A673 (cell line): ENCODE data around the gene CBFA2T3. TPM values are rescaled to one million over a fixed set of nuclear protein-coding genes. Genes with fewer than 3 reads are reported as not detected.

ENCODE experiments used
- BruUV-seq: library from RNA; stranded (reverse); fragments of 400-500 nt; replicated peaks from 2 replicates; lab custom pipeline; 2021; lab: Mats Ljungman, UMichigan
- CTCF ChIA-PET: fragments of 300-600 bp; sonication (Branson Sonifier 250); formaldehyde crosslinking; loops from one replicate; lab custom pipeline; 2022; ENCODE audit warnings: antibody characterized with exemption; lab: Charles Lee
- POLR2A ChIA-PET: fragments of 300-600 bp; sonication (Branson Sonifier 250); formaldehyde crosslinking; loops from one replicate; lab custom pipeline; 2022; ENCODE audit warnings: antibody characterized with exemption; ENCODE audit not compliant: low non-redundant PET; lab: Charles Lee
- DNase-seq: peaks from one replicate; pipeline ENCODE4 v3.0.0-alpha.2; 2015; ENCODE audit warnings: low spot score
- H3K27ac ChIP-seq: fragments of 200-600 bp; sonication (generic); 2 replicates; pipeline ENCODE4 v1.5.1; 2016; ENCODE audit warnings: mixed run types, low read depth, mild to moderate bottlenecking, mixed read lengths, antibody characterized with exemption, low read length; ENCODE audit not compliant: poor library complexity, severe bottlenecking
- H3K27me3 ChIP-seq: fragments of 200-600 bp; sonication (generic); replicated peaks from 2 replicates; pipeline ENCODE4 v1.6.1; 2017; ENCODE audit warnings: mixed run types, low read depth, mild to moderate bottlenecking, mixed read lengths, antibody characterized with exemption, low read length; ENCODE audit not compliant: insufficient read depth, poor library complexity
- H3K36me3 ChIP-seq: fragments of 200-600 bp; sonication (generic); 2 replicates; pipeline ENCODE4 v1.6.1; 2016; ENCODE audit warnings: mixed run types, mild to moderate bottlenecking, mixed read lengths, antibody characterized with exemption, low read length; ENCODE audit not compliant: insufficient read depth, poor library complexity, severe bottlenecking
- H3K4me1 ChIP-seq: fragments of 200-600 bp; sonication (generic); 2 replicates; pipeline ENCODE4 v1.6.1; 2017; ENCODE audit warnings: mixed run types, mild to moderate bottlenecking, mixed read lengths, antibody characterized with exemption, low read length; ENCODE audit not compliant: insufficient read depth, poor library complexity, severe bottlenecking
- H3K4me3 ChIP-seq: fragments of 200-600 bp; sonication (generic); 2 replicates; pipeline ENCODE4 v1.5.1; 2016; ENCODE audit warnings: low read depth, mixed run types, mild to moderate bottlenecking, mixed read lengths, low read length; ENCODE audit not compliant: poor library complexity, severe bottlenecking
- H3K9me3 ChIP-seq: fragments of 200-600 bp; sonication (generic); 2 replicates; pipeline ENCODE4 v1.6.1; 2016; ENCODE audit warnings: mixed run types, low read depth, mild to moderate bottlenecking, mixed read lengths, antibody characterized with exemption, low read length; ENCODE audit not compliant: poor library complexity, severe bottlenecking
- CTCF ChIP-seq: fragments of 300-800, 200-600 bp; sonication (generic); conservative IDR thresholded peaks from 2 replicates; pipeline ENCODE4 v1.5.1; 2017; ENCODE audit warnings: low read depth, mild to moderate bottlenecking, antibody characterized with exemption, low read length, moderate library complexity, mixed read lengths
- EZH2 ChIP-seq: fragments of 200-600 bp; sonication (generic); IDR thresholded peaks from 2 replicates; pipeline ENCODE4 v1.6.1; 2017; ENCODE audit warnings: borderline replicate concordance, low read depth, mild to moderate bottlenecking, mixed read lengths, antibody characterized with exemption, low read length; ENCODE audit not compliant: poor library complexity, severe bottlenecking
- intact Hi-C: fragments of 100-400 bp; cut with micrococcal nuclease; formaldehyde crosslinking; loops from one replicate; pipeline ENCODE4 v1.10.0; 2022; ENCODE audit not compliant: unreplicated experiment
- total RNA-seq: library from RNA; stranded (reverse); gene quantifications from 2 replicates; pipeline ENCODE4 v1.2.3, GENCODE V29; 2021

Gene CBFA2T3
- total RNA-seq, 1 experiment from 2014 or later: 1.7 TPM

DNA sequence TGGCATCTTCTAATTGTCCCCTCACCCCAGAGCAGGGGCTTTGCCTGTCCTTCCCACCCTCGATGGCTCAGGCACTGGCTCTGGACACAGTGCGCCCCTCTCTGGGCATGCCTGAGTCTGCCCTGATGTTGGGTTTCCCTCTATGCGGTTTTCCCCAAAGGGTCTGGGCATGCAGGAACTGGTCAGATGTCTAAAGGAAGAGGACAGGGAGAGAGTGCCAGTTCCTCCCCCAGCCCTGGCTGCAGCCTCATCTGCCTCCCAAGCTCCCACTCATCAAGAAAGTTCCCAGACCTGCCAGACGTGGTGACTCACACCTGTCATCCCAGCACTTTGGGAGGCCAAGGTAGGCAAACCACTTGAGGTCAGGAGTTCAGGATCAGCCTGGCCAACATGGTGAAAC, 69.2 kb downstream of the CBFA2T3 start:
- BruUV-seq: no TSS peak
- ChIA-PET POLR2A (no interaction called here), CTCF (no interaction called here)
- intact Hi-C loops: no loop called here
- Histone ChIP-seq H3K27me3 (no peaks in the 10 kb centered on the region), H3K27ac (no peak overlapping the region), H3K36me3 (no peaks in the 10 kb centered on the region), H3K4me3 (no peak overlapping the region), H3K9me3 (no peaks in the 10 kb centered on the region), H3K4me1 (peaks cover 4% of the 10 kb centered on the region)
- DNase-seq: no peak
- TF ChIP-seq EZH2 (no peak), CTCF (no peak)

DNA sequence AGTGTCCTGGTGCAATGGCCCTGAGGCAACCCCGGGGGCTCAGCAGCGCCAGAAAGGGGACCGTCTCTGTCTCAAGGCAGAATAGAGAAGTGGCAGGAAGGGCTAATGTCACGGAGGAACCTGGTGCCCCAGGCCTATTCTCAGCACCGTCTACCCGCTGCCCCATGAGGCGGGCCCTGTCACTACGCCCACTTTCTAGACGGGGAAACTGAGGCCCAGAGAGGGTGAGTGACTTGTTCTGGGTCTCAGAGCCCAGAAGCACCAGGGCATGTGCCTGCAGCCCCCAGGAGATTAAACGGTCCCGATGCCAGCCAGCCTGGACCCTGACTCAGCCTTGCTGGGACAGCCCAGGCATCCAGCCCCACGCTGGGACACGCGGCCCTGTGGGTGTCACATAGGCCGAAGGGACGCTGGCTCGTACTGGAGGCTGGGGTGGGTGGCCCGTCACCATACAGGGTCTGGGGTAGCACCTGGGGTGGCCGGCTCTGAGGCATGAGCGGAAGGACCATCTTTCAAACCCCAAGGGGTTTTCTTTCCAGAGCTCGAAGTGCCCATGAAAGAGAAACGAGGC, 70.4 kb downstream of the CBFA2T3 start:
- H3K36me3 ChIP-seq: no peaks in the 10 kb centered on the region
- ChIA-PET CTCF (no interaction called here), POLR2A (no interaction called here)
- no peaks in the 10 kb centered on the region for H3K27me3 ChIP-seq
- H3K4me1 ChIP-seq: peaks cover 4% of the 10 kb centered on the region
- DNase-seq: no peak
- no peak overlapping the region for H3K4me3 ChIP-seq
- H3K9me3 ChIP-seq: no peaks in the 10 kb centered on the region
- TF ChIP-seq CTCF: no peak
- TF ChIP-seq EZH2: no peak
- no peak overlapping the region for H3K27ac ChIP-seq
- BruUV-seq: no TSS peak
- intact Hi-C loops: no loop called here

DNA sequence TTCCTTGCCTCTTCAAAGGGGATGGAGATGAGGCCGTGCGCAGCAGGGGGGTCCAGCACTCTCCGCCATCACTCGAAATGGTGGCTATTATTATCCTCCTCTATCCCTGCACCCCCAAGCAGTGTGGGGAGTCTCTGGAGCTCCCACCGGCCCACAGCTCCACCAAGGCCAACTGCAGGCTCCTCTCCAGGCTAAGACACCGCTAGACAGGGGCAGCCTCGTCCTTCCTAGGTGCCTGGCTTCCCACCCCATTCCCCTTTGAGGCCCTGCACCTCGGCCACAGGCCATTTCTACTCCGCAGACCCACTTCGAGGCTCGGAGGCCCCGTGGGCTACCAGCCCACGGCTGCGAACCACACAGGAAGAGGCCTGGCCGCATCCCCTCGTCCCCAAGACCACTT, 71.0 kb downstream of the CBFA2T3 start:
- H3K27me3 ChIP-seq: no peaks in the 10 kb centered on the region
- ChIA-PET POLR2A (interaction anchor here (0.6 kb wide), 2 partner anchors 7 to 24 kb away, joined by 11 to 17 read pairs; no protein-coding TSS in a partner anchor), CTCF (no interaction called here)
- intact Hi-C loops: no loop called here
- TF ChIP-seq EZH2: no peak
- no peak for TF ChIP-seq CTCF
- no peaks in the 10 kb centered on the region for H3K36me3 ChIP-seq
- no peak overlapping the region for H3K27ac ChIP-seq
- no peak overlapping the region for H3K4me3 ChIP-seq
- BruUV-seq: no TSS peak
- no peak for DNase-seq
- no peaks in the 10 kb centered on the region for H3K9me3 ChIP-seq
- peaks cover 4% of the 10 kb centered on the region for H3K4me1 ChIP-seq
